Breast epithelium (tissue), 3 donors: Measurements from ENCODE around the gene GMDS.

ENCODE experiments used
- POLR2A ChIP-seq: fragments of 450-650 bp; IDR thresholded peaks from one replicate; pipeline ENCODE4 v1.6.1; 2016; ENCODE audit warnings: antibody characterized with exemption, mild to moderate bottlenecking, moderate library complexity
- POLR2AphosphoS5 ChIP-seq, 3 donors: sonication (generic); formaldehyde crosslinking; IDR thresholded peaks; one replicate each; pipeline ENCODE4 v1.6.1; 2017; ENCODE audit warnings: antibody characterized with exemption in 3 of 3
- TF ChIP-seq, protein P1 (sequence below), 3 donors: fragments of 450-650 bp; IDR thresholded peaks; one replicate each; pipeline ENCODE4 v1.5.1; 2016 to 2017; ENCODE audit warnings: antibody characterized with exemption in 3 of 3, mild to moderate bottlenecking in 3 of 3, moderate library complexity in 3 of 3

DNA sequence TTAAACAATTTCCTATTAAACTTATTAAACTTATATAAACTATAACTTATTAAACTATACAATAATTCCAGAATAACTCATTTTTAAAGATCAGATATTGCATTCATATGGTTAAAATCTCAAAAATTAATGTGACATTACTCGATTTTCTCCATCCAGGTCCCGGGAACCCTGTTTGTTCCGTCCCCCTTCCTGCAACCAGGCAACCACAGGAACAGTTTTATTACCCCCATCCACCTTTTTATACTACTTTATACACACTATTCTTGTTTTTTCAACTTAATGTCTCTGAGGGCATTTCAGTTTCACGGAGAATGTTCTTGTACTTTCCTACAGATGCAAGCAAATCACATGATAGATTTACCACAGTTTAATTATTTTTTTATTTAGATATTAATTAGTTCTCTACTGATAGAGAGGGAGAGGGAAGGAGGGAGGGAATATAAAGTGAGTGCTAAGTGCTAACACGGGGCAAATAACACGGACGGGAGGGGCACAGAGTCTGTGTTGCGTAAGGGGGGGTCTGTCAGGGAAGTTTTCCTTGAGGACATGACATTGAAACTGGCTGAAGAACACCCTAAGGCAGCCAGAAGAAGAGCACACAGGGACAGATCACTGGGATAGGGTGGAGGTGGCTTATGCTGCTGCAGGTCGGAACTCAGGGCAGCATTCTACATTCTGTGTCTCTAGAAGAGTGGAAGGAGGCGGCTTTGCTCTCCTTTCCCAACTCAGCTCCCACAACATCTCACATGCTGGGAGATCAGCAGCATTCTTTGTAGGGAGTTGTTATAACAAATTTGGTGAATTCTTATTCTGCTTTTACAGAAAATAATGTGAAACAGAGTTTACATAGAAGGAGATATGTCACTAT lies 410.5 kb downstream of the GMDS start:
- TF ChIP-seq, protein P1, sequence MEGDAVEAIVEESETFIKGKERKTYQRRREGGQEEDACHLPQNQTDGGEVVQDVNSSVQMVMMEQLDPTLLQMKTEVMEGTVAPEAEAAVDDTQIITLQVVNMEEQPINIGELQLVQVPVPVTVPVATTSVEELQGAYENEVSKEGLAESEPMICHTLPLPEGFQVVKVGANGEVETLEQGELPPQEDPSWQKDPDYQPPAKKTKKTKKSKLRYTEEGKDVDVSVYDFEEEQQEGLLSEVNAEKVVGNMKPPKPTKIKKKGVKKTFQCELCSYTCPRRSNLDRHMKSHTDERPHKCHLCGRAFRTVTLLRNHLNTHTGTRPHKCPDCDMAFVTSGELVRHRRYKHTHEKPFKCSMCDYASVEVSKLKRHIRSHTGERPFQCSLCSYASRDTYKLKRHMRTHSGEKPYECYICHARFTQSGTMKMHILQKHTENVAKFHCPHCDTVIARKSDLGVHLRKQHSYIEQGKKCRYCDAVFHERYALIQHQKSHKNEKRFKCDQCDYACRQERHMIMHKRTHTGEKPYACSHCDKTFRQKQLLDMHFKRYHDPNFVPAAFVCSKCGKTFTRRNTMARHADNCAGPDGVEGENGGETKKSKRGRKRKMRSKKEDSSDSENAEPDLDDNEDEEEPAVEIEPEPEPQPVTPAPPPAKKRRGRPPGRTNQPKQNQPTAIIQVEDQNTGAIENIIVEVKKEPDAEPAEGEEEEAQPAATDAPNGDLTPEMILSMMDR (IDR thresholded peaks at IDR 0.05), result no peak
- TF ChIP-seq POLR2A, result no peak
- TF ChIP-seq POLR2AphosphoS5 (IDR thresholded peaks at IDR 0.05), result no peak
